HG02571 (cell line): ENCODE results near the gene LHX8.
"Not testable (repeated sequence)": the region's sequence is repeated elsewhere in the genome, so short reads cannot be mapped to it uniquely, and the experiment has no call there.

ENCODE experiments used
- ATAC-seq: cut with Tn5 transposase; IDR thresholded peaks from one replicate; pipeline ENCODE4 v1.9.1; 2021; ENCODE audit warnings: mild to moderate bottlenecking, moderate library complexity; ENCODE audit not compliant: unreplicated experiment

The LHX8 gene

GRCh38 chr1:75132242-75132811 is 1.9 kb upstream of the LHX8 start:
- no peak for ATAC-seq

GRCh38 chr1:75132812-75133619 is 1.2 kb upstream of the LHX8 start:
- no peak for ATAC-seq

GRCh38 chr1:75134647-75135572 is 722 bp downstream of the LHX8 start:
- no peak for ATAC-seq

GRCh38 chr1:75135573-75136194 is 1.5 kb downstream of the LHX8 start:
- ATAC-seq, result no peak

GRCh38 chr1:75136195-75136815 is 2.1 kb downstream of the LHX8 start:
- no peak for ATAC-seq

- no peak for ATAC-seq
These were observed 2.9 kb downstream of the LHX8 start for GRCh38 chr1:75136921-75137641.

GRCh38 chr1:75152092-75152491 is 17.9 kb downstream of the LHX8 start:
- no peak for ATAC-seq

GRCh38 chr1:75159154-75159553 is 25.0 kb downstream of the LHX8 start:
- no peak for ATAC-seq

- no peak for ATAC-seq
These were observed 31.1 kb downstream of the LHX8 start for GRCh38 chr1:75165264-75165663.

GRCh38 chr1:75166821-75167220 is 32.6 kb downstream of the LHX8 start:
- ATAC-seq, result no peak

- ATAC-seq, result no peak
These were observed 35.8 kb downstream of the LHX8 start for GRCh38 chr1:75170011-75170410.

- ATAC-seq, result no peak
These were observed 36.8 kb downstream of the LHX8 start for GRCh38 chr1:75170981-75171380.

GRCh38 chr1:75171876-75172275 is 37.7 kb downstream of the LHX8 start:
- no peak for ATAC-seq

GRCh38 chr1:75172556-75172955 is 38.4 kb downstream of the LHX8 start:
- no peak for ATAC-seq

- ATAC-seq, result no peak
These were observed 40.0 kb downstream of the LHX8 start for GRCh38 chr1:75174031-75174760.

GRCh38 chr1:75181214-75181955 is 47.2 kb downstream of the LHX8 start:
- ATAC-seq, result not testable (repeated sequence)

- no peak for ATAC-seq
These were observed 54.7 kb downstream of the LHX8 start for GRCh38 chr1:75188892-75189291.

GRCh38 chr1:75198163-75198562 is 64.0 kb downstream of the LHX8 start:
- ATAC-seq, result no peak

GRCh38 chr1:75198761-75199160 is 64.6 kb downstream of the LHX8 start:
- no peak for ATAC-seq
